H1 (cell line): ENCODE results near the gene TBC1D12. TPM values are rescaled to one million over a fixed set of nuclear protein-coding genes. Genes with fewer than 3 reads are reported as not detected.

Experiments
- CTCF ChIA-PET: fragments of 300-600 bp; sonication (Branson Sonifier 250); formaldehyde crosslinking; loops from one replicate; lab custom pipeline; 2021; ENCODE audit not compliant: partially characterized antibody; lab: Charles Lee
- POLR2A ChIA-PET: fragments of 300-600 bp; sonication (Branson Sonifier 250); formaldehyde crosslinking; loops from one replicate; lab custom pipeline; 2021; ENCODE audit warnings: inconsistent platforms; ENCODE audit not compliant: partially characterized antibody; lab: Charles Lee
- DNase-seq, 2 experiments: peaks; one replicate each; pipeline versions ENCODE4 v3.0.0 to v3.0.0-alpha.2; 2010 to 2022; ENCODE audit warnings: low spot score in 2 of 2, low read depth in 1 of 2, mixed read lengths in 1 of 2
- FAIRE-seq: peaks from 2 replicates; lab custom pipeline; 2011; peaks lifted over from hg19 to GRCh38; lab: Jason Lieb, UNC
- H2AFZ ChIP-seq: 2 replicates; pipeline ENCODE4 v1.8.1; 2012; ENCODE audit warnings: low read length, inconsistent platforms
- H2AK5ac ChIP-seq: 2 replicates; pipeline ENCODE4 v1.6.1; 2013; ENCODE audit warnings: low read depth, low read length
- H2BK120ac ChIP-seq: replicated peaks from 2 replicates; pipeline ENCODE3; 2013; ENCODE audit warnings: low read depth, low read length, inconsistent platforms
- H2BK12ac ChIP-seq: 2 replicates; pipeline ENCODE4 v1.6.1; 2013; ENCODE audit warnings: low read depth, low read length
- H2BK15ac ChIP-seq: 2 replicates; pipeline ENCODE4 v1.6.1; 2013; ENCODE audit warnings: low read length
- H2BK20ac ChIP-seq: 2 replicates; pipeline ENCODE4 v1.6.1; 2013; ENCODE audit warnings: low read length
- H2BK5ac ChIP-seq: 2 replicates; pipeline ENCODE4 v1.6.1; 2013; ENCODE audit warnings: low read depth, low read length
- H3K14ac ChIP-seq: 2 replicates; pipeline ENCODE4 v1.6.1; 2013; ENCODE audit warnings: inconsistent platforms; ENCODE audit not compliant: insufficient read length
- H3K18ac ChIP-seq: 2 replicates; pipeline ENCODE4 v1.6.1; 2013; ENCODE audit warnings: low read length; ENCODE audit errors: extremely low read depth
- H3K23ac ChIP-seq: 2 replicates; pipeline ENCODE4 v1.6.1; 2013; ENCODE audit warnings: inconsistent platforms; ENCODE audit not compliant: insufficient read length
- H3K23me2 ChIP-seq: 2 replicates; pipeline ENCODE4 v1.6.1; 2013; ENCODE audit warnings: low read depth, low read length
- H3K27ac ChIP-seq: 2 replicates; pipeline ENCODE4 v1.6.1; 2011; ENCODE audit warnings: low read depth, low read length, inconsistent platforms
- H3K27me3 ChIP-seq, 4 experiments: replicated peaks in 1 of 4; 1 replicate in 1 of 4; 2 replicates in 3 of 4; pipeline versions ENCODE4 v1.6.1 to v1.8.1; 2011 to 2013; ENCODE audit warnings: low read length in 3 of 4, mild to moderate bottlenecking in 3 of 4, inconsistent platforms in 2 of 4, mixed read lengths in 2 of 4, moderate library complexity in 1 of 4; ENCODE audit not compliant: control insufficient read depth in 3 of 4, insufficient read depth in 3 of 4; ENCODE audit errors: extremely low read depth in 1 of 4
- H3K36me3 ChIP-seq, 4 experiments: 2 replicates each; pipeline versions ENCODE4 v1.6.1 to v1.8.1; 2011 to 2013; ENCODE audit warnings: mild to moderate bottlenecking in 4 of 4, low read length in 3 of 4, moderate library complexity in 2 of 4, control low read depth in 1 of 4, inconsistent platforms in 1 of 4; ENCODE audit not compliant: insufficient read depth in 4 of 4, control insufficient read depth in 2 of 4
- H3K4ac ChIP-seq: replicated peaks from 2 replicates; pipeline ENCODE3; 2013; ENCODE audit warnings: low read length, low read depth, mixed read lengths, inconsistent platforms; ENCODE audit not compliant: insufficient read length
- H3K4me1 ChIP-seq, 4 experiments: replicated peaks in 1 of 4; 1 replicate in 1 of 4; 2 replicates in 3 of 4; pipeline versions ENCODE4 v1.6.1 to v1.8.1; 2011 to 2013; ENCODE audit warnings: low read length in 3 of 4, inconsistent platforms in 2 of 4, mixed read lengths in 1 of 4; ENCODE audit not compliant: insufficient read depth in 4 of 4, control insufficient read depth in 3 of 4
- H3K4me2 ChIP-seq, 2 experiments: 2 replicates each; pipeline versions ENCODE4 v1.6.1 to v1.8.1; 2011 to 2013; ENCODE audit warnings: low read depth in 2 of 2, low read length in 2 of 2, control low read depth in 1 of 2, inconsistent platforms in 1 of 2, mild to moderate bottlenecking in 1 of 2; ENCODE audit not compliant: insufficient read depth in 1 of 2
- H3K4me3 ChIP-seq, 4 experiments: fragments of 200-600, 300-600 bp in 1 of 4; sonication (generic), shearing (Covaris generic), sonication (Bioruptor Twin) in 1 of 4; 2 replicates each; pipeline versions ENCODE4 v1.5.1 to v1.8.1; 2011 to 2016; ENCODE audit warnings: low read length in 4 of 4, low read depth in 3 of 4, control low read depth in 2 of 4, inconsistent platforms in 2 of 4, mild to moderate bottlenecking in 2 of 4, mixed read lengths in 1 of 4, moderate library complexity in 1 of 4; ENCODE audit not compliant: insufficient read depth in 2 of 4; ENCODE audit errors: extremely low read depth in 1 of 4
- H3K56ac ChIP-seq: replicated peaks from 2 replicates; pipeline ENCODE3; 2013; ENCODE audit warnings: low read depth, mild to moderate bottlenecking, mixed read lengths, low read length, inconsistent platforms; ENCODE audit not compliant: insufficient read length
- H3K79me1 ChIP-seq: 2 replicates; pipeline ENCODE4 v1.6.1; 2013; ENCODE audit warnings: low read depth, low read length, control low read depth
- H3K79me2 ChIP-seq, 2 experiments: 2 replicates each; pipeline versions ENCODE4 v1.6.1 to v1.8.1; 2012 to 2013; ENCODE audit warnings: low read length in 2 of 2, mild to moderate bottlenecking in 2 of 2, inconsistent platforms in 1 of 2; ENCODE audit not compliant: insufficient read depth in 2 of 2, control insufficient read depth in 1 of 2
- H3K9ac ChIP-seq, 4 experiments: replicated peaks in 1 of 4; 1 replicate in 1 of 4; 2 replicates in 3 of 4; pipeline versions ENCODE4 v1.6.1 to v1.8.1; 2011 to 2013; ENCODE audit warnings: low read depth in 3 of 4, low read length in 3 of 4, control low read depth in 2 of 4, mild to moderate bottlenecking in 2 of 4, moderate library complexity in 2 of 4, inconsistent platforms in 1 of 4; ENCODE audit errors: extremely low read depth in 1 of 4
- H3K9me3 ChIP-seq, 2 experiments: 2 replicates each; pipeline versions ENCODE4 v1.6.1 to v1.8.1; 2012 to 2013; ENCODE audit warnings: mild to moderate bottlenecking in 2 of 2, moderate library complexity in 2 of 2, control low read depth in 1 of 2, inconsistent platforms in 1 of 2, low read depth in 1 of 2, low read length in 1 of 2, mixed read lengths in 1 of 2; ENCODE audit not compliant: insufficient read depth in 2 of 2
- H4K20me1 ChIP-seq, 2 experiments: replicated peaks in 1 of 2; 2 replicates each; pipeline versions ENCODE3 to v1.8.1; 2011 to 2013; ENCODE audit warnings: inconsistent platforms in 2 of 2, low read length in 2 of 2, mild to moderate bottlenecking in 1 of 2; ENCODE audit not compliant: insufficient read depth in 2 of 2, control insufficient read depth in 1 of 2
- H4K5ac ChIP-seq: 2 replicates; pipeline ENCODE4 v1.6.1; 2013; ENCODE audit warnings: low read length, low read depth, mixed read lengths, inconsistent platforms; ENCODE audit not compliant: insufficient read length
- H4K8ac ChIP-seq: 2 replicates; pipeline ENCODE4 v1.8.0; 2013; ENCODE audit warnings: mild to moderate bottlenecking, moderate library complexity, low read length, inconsistent platforms; ENCODE audit not compliant: insufficient read depth; ENCODE audit errors: extremely low read depth
- H4K91ac ChIP-seq: replicated peaks from 2 replicates; pipeline ENCODE3; 2013; ENCODE audit warnings: low read length, mixed read lengths, inconsistent platforms; ENCODE audit not compliant: insufficient read length
- HDAC6 ChIP-seq: IDR thresholded peaks from one replicate; pipeline ENCODE4 v1.7.1; 2012; ENCODE audit warnings: low read depth, mild to moderate bottlenecking, inconsistent platforms, low read length, moderate library complexity
- MAFK ChIP-seq: IDR thresholded peaks from 2 replicates; pipeline ENCODE4 v1.6.1; 2012; ENCODE audit warnings: low read depth, mild to moderate bottlenecking, improper control_type of control experiment, low read length
- RBBP5 ChIP-seq: IDR thresholded peaks from 2 replicates; pipeline ENCODE4 v1.7.1; 2012; ENCODE audit warnings: low read depth, mild to moderate bottlenecking, inconsistent platforms, low read length, moderate library complexity, borderline replicate concordance
- RNF2 ChIP-seq: fragments of 200-900, 300-1000 bp; sonication (generic); IDR thresholded peaks from 2 replicates; pipeline ENCODE4 v1.7.1; 2016; ENCODE audit warnings: borderline replicate concordance, low read depth, mild to moderate bottlenecking, antibody characterized with exemption, low read length; ENCODE audit not compliant: poor library complexity, severe bottlenecking; ENCODE audit errors: missing control alignments
- TAF1 ChIP-seq: IDR thresholded peaks from 2 replicates; pipeline ENCODE4 v1.6.1; 2011; ENCODE audit warnings: mild to moderate bottlenecking, low read depth, low read length
- WGBS, 2 experiments: shearing (Covaris generic) in 1 of 2; methylation state at CpG; one replicate each; pipeline versions ENCODE4 v1.1.6 to v1.1.7; 2013 to 2015; ENCODE audit warnings: low lambda C conversion rate in 2 of 2, mixed read lengths in 2 of 2, inconsistent platforms in 1 of 2, low coverage in 1 of 2, missing lambda C conversion rate in 1 of 2; ENCODE audit not compliant: insufficient replicate concordance in 2 of 2, insufficient coverage in 1 of 2, insufficient read length in 1 of 2; ENCODE audit errors: extremely low coverage in 1 of 2, missing lambda C conversion rate in 1 of 2; 5-methylcytosine and 5-hydroxymethylcytosine counted together
- polyA plus RNA-seq, 7 experiments: library from polyadenylated mRNA; depleted of rRNA in 3 of 7; stranded (reverse) in 5 of 7; unstranded in 2 of 7; fragments of >200 nt in 5 of 7; fragments of 200-250 nt in 2 of 7; gene quantifications; 1 replicate in 5 of 7; 2 replicates in 1 of 7; 4 replicates in 1 of 7; pipeline versions ENCODE4 v1.2.1 to v1.2.3, GENCODE V29; 2011 to 2013; ENCODE audit warnings: missing spikeins in 2 of 7, mixed read lengths in 2 of 7
- total RNA-seq: library from RNA; stranded (reverse); fragmentation: NEBNext Ultra II Directional; extraction: Animal tissue kit (Norgen Biotek cat#: 25700); gene quantifications from 2 replicates; pipeline ENCODE4 v1.2.1, GENCODE V29; 2021

TBC1D12 gene
- total and polyA plus RNA-seq, 2 of the 8 experiments (the other 6 are each of a cell fraction or from before 2014, with no cell fraction given) = 1.1 to 3.2 TPM

GRCh38 chr10:94416896-94417295, 14.6 kb downstream of the TBC1D12 start:
- DNase-seq (no peak), FAIRE-seq (no peak)
- Histone ChIP-seq H3K23ac (no peak overlapping the region), H3K56ac (no peak overlapping the region), H3K36me3 (no peaks in the 10 kb centered on the region), H3K18ac (no peak overlapping the region), H3K27ac (no peak overlapping the region), H4K91ac (no peak overlapping the region), H3K14ac (no peak overlapping the region), H3K79me1 (no peaks in the 10 kb centered on the region), H2AFZ (no peak overlapping the region), H3K4me3 (no peak overlapping the region), H3K9me3 (no peaks in the 10 kb centered on the region), H2BK12ac (no peak overlapping the region), H2BK15ac (no peak overlapping the region), H2AK5ac (no peak overlapping the region), H4K5ac (no peak overlapping the region), H3K79me2 (no peaks in the 10 kb centered on the region), H2BK20ac (no peak overlapping the region), H3K9ac (no peak overlapping the region), H4K20me1 (no peaks in the 10 kb centered on the region), H3K23me2 (no peaks in the 10 kb centered on the region), H3K4ac (no peak overlapping the region), H3K4me1 (no peaks in the 10 kb centered on the region), H2BK5ac (no peak overlapping the region), H3K27me3 (no peaks in the 10 kb centered on the region), H2BK120ac (no peak overlapping the region), H4K8ac (no peak overlapping the region), H3K4me2 (no peak overlapping the region)
- WGBS, 2 experiments = 88% methylated on average over 3 of the region's 3 CpGs; no CpG with 5 or more reads in 1 of the 2 experiments
- TF ChIP-seq RBBP5 (no peak), TAF1 (no peak), RNF2 (no peak), HDAC6 (no peak), MAFK (no peak)
- POLR2A ChIA-PET = no interaction called here
- CTCF ChIA-PET = interaction anchor here (0.5 to 1.0 kb wide), 2 partner anchors 89 to 96 kb away, joined by 3 read pairs; no protein-coding TSS in a partner anchor
